WTC11 (cell line): ENCODE data around the gene BORCS6.
"Not testable (repeated sequence)": the region's sequence is repeated elsewhere in the genome, so short reads cannot be mapped to it uniquely, and the experiment has no call there.

ENCODE experiments used
- CREB1 ChIP-seq: sonication (generic); formaldehyde crosslinking; IDR thresholded peaks from 2 replicates; pipeline ENCODE4 v1.8.0; 2023; ENCODE audit warnings: mild to moderate bottlenecking, missing genetic modification reagents
- ETV6 ChIP-seq: sonication (generic); formaldehyde crosslinking; IDR thresholded peaks from 2 replicates; pipeline ENCODE4 v1.8.1; 2022; ENCODE audit warnings: mild to moderate bottlenecking, missing genetic modification reagents
- NR2C2 ChIP-seq: sonication (generic); formaldehyde crosslinking; IDR thresholded peaks from 2 replicates; pipeline ENCODE4 v1.8.0; 2022; ENCODE audit warnings: mild to moderate bottlenecking, missing genetic modification reagents
- NR3C1 ChIP-seq: sonication (generic); formaldehyde crosslinking; conservative IDR thresholded peaks from 2 replicates; pipeline ENCODE4 v1.8.1; 2023; ENCODE audit warnings: low read depth, mild to moderate bottlenecking, missing genetic modification reagents
- ZNF121 ChIP-seq: sonication (generic); formaldehyde crosslinking; IDR thresholded peaks from 2 replicates; pipeline ENCODE4 v1.8.0; 2023; ENCODE audit warnings: missing genetic modification reagents
- ZNF138 ChIP-seq: sonication (generic); formaldehyde crosslinking; conservative IDR thresholded peaks from 2 replicates; pipeline ENCODE4 v1.8.1; 2022; ENCODE audit warnings: mild to moderate bottlenecking, moderate library complexity, missing genetic modification reagents
- ZNF671 ChIP-seq: fragments of 250-450 bp; sonication (Bioruptor Pico); IDR thresholded peaks from 2 replicates; pipeline ENCODE4 v1.8.0; 2021; ENCODE audit warnings: mild to moderate bottlenecking
- TF ChIP-seq, protein P1 (sequence below): fragments of 200-600 bp; IDR thresholded peaks from 2 replicates; pipeline ENCODE4 v1.8.0; 2022; ENCODE audit warnings: antibody characterized with exemption
- TF ChIP-seq, protein P2 (sequence below): sonication (generic); formaldehyde crosslinking; IDR thresholded peaks from 2 replicates; pipeline ENCODE4 v1.8.0; 2022; ENCODE audit warnings: mild to moderate bottlenecking, missing genetic modification reagents
- TF ChIP-seq, protein P3 (sequence below): sonication (generic); formaldehyde crosslinking; IDR thresholded peaks from 2 replicates; pipeline ENCODE4 v1.8.0; 2022; ENCODE audit warnings: mild to moderate bottlenecking, missing genetic modification reagents
- TF ChIP-seq, protein P4 (sequence below): sonication (generic); formaldehyde crosslinking; IDR thresholded peaks from 2 replicates; pipeline ENCODE4 v1.8.0; 2022; ENCODE audit warnings: mild to moderate bottlenecking, missing genetic modification reagents
- TF ChIP-seq, protein P5 (sequence below): sonication (generic); formaldehyde crosslinking; IDR thresholded peaks from 2 replicates; pipeline ENCODE4 v1.8.0; 2022; ENCODE audit warnings: missing genetic modification reagents
- TF ChIP-seq, protein P6 (sequence below): fragments of 250-450 bp; sonication (Bioruptor Pico); conservative IDR thresholded peaks from 2 replicates; pipeline ENCODE4 v1.9.0; 2021; ENCODE audit warnings: mild to moderate bottlenecking

- TF ChIP-seq, protein P1, sequence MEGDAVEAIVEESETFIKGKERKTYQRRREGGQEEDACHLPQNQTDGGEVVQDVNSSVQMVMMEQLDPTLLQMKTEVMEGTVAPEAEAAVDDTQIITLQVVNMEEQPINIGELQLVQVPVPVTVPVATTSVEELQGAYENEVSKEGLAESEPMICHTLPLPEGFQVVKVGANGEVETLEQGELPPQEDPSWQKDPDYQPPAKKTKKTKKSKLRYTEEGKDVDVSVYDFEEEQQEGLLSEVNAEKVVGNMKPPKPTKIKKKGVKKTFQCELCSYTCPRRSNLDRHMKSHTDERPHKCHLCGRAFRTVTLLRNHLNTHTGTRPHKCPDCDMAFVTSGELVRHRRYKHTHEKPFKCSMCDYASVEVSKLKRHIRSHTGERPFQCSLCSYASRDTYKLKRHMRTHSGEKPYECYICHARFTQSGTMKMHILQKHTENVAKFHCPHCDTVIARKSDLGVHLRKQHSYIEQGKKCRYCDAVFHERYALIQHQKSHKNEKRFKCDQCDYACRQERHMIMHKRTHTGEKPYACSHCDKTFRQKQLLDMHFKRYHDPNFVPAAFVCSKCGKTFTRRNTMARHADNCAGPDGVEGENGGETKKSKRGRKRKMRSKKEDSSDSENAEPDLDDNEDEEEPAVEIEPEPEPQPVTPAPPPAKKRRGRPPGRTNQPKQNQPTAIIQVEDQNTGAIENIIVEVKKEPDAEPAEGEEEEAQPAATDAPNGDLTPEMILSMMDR, result not testable (repeated sequence)
- TF ChIP-seq CREB1 (CRISPR knock-in tag); ETV6; ZNF121 (CRISPR knock-in tag); NR3C1 (CRISPR knock-in tag); ZNF138 (CRISPR knock-in tag); ZNF671 (CRISPR knock-in tag); NR2C2 (CRISPR knock-in tag): not testable (repeated sequence)
- TF ChIP-seq, protein P2, sequence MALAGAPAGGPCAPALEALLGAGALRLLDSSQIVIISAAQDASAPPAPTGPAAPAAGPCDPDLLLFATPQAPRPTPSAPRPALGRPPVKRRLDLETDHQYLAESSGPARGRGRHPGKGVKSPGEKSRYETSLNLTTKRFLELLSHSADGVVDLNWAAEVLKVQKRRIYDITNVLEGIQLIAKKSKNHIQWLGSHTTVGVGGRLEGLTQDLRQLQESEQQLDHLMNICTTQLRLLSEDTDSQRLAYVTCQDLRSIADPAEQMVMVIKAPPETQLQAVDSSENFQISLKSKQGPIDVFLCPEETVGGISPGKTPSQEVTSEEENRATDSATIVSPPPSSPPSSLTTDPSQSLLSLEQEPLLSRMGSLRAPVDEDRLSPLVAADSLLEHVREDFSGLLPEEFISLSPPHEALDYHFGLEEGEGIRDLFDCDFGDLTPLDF (CRISPR knock-in tag), result not testable (repeated sequence)
- TF ChIP-seq, protein P3, sequence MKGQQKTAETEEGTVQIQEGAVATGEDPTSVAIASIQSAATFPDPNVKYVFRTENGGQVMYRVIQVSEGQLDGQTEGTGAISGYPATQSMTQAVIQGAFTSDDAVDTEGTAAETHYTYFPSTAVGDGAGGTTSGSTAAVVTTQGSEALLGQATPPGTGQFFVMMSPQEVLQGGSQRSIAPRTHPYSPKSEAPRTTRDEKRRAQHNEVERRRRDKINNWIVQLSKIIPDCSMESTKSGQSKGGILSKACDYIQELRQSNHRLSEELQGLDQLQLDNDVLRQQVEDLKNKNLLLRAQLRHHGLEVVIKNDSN, result not testable (repeated sequence)
- TF ChIP-seq, protein P4, sequence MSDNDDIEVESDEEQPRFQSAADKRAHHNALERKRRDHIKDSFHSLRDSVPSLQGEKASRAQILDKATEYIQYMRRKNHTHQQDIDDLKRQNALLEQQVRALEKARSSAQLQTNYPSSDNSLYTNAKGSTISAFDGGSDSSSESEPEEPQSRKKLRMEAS, result not testable (repeated sequence)
- TF ChIP-seq, protein P5, sequence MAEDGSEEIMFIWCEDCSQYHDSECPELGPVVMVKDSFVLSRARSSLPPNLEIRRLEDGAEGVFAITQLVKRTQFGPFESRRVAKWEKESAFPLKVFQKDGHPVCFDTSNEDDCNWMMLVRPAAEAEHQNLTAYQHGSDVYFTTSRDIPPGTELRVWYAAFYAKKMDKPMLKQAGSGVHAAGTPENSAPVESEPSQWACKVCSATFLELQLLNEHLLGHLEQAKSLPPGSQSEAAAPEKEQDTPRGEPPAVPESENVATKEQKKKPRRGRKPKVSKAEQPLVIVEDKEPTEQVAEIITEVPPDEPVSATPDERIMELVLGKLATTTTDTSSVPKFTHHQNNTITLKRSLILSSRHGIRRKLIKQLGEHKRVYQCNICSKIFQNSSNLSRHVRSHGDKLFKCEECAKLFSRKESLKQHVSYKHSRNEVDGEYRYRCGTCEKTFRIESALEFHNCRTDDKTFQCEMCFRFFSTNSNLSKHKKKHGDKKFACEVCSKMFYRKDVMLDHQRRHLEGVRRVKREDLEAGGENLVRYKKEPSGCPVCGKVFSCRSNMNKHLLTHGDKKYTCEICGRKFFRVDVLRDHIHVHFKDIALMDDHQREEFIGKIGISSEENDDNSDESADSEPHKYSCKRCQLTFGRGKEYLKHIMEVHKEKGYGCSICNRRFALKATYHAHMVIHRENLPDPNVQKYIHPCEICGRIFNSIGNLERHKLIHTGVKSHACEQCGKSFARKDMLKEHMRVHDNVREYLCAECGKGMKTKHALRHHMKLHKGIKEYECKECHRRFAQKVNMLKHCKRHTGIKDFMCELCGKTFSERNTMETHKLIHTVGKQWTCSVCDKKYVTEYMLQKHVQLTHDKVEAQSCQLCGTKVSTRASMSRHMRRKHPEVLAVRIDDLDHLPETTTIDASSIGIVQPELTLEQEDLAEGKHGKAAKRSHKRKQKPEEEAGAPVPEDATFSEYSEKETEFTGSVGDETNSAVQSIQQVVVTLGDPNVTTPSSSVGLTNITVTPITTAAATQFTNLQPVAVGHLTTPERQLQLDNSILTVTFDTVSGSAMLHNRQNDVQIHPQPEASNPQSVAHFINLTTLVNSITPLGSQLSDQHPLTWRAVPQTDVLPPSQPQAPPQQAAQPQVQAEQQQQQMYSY (CRISPR knock-in tag), result not testable (repeated sequence)
- TF ChIP-seq, protein P6, sequence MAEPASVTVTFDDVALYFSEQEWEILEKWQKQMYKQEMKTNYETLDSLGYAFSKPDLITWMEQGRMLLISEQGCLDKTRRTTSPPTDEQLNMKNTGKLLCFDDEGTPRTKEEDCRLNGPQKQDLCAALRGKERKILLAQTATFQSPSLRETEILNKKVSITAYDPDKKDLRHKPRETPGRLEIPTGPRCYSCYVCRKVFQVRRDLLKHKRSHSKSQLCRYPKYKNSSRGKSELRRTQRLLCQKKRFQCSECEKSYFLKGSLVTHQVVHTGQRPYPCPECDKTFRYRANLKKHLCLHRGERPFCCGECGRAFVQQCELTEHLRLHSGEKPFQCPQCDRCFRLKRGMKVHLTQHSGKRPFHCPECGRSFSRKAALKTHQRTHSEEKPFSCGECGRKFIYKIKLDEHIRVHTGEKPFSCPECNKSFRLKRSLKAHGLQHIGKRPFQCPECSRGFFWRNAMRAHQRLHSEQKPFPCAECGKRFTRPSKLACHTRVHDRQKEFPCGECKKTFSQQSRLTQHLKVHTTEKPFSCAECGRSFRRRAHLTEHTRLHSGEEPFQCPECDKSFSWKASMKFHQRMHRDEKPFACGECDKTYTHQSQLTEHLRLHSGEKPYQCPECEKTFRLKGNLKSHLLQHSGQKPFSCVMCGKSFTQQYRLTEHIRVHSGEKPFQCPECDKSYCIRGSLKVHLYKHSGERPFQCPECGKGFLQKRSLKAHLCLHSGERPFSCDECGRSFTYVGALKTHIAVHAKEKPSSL (CRISPR knock-in tag), result not testable (repeated sequence)
Observed at GRCh38 chr17:8170186-8170585, 19.8 kb downstream of the BORCS6 start.
